GM12892 (cell line): ENCODE results near the gene CRIM1. TPM values are rescaled to one million over a fixed set of nuclear protein-coding genes. Genes with fewer than 3 reads are reported as not detected.
"Not testable (repeated sequence)": the region's sequence is repeated elsewhere in the genome, so short reads cannot be mapped to it uniquely, and the experiment has no call there.

ENCODE experiments used
- DNase-seq: peaks from one replicate; pipeline ENCODE4 v3.0.0; 2011; ENCODE audit not compliant: insufficient read length
- FAIRE-seq: peaks from 2 replicates; lab custom pipeline; 2011; peaks lifted over from hg19 to GRCh38; lab: Jason Lieb, UNC
- POLR2A ChIP-seq: IDR thresholded peaks from 2 replicates; pipeline ENCODE4 v1.6.1; 2011; ENCODE audit warnings: low read depth, low read length, control low read depth
- POLR2AphosphoS5 ChIP-seq: IDR thresholded peaks from 2 replicates; pipeline ENCODE4 v1.6.1; 2011; ENCODE audit warnings: low read depth, low read length, control low read depth
- TAF1 ChIP-seq: IDR thresholded peaks from 2 replicates; pipeline ENCODE4 v1.6.1; 2011; ENCODE audit warnings: low read depth, mild to moderate bottlenecking, control low read depth, low read length, borderline replicate concordance
- polyA plus RNA-seq: library from polyadenylated mRNA; unstranded; fragments of >200 nt; gene quantifications from one replicate; pipeline ENCODE4 v1.2.1, GENCODE V29; 2012; ENCODE audit warnings: missing spikeins, inconsistent platforms; ENCODE audit not compliant: missing spikeins

CRIM1 gene, protein sequence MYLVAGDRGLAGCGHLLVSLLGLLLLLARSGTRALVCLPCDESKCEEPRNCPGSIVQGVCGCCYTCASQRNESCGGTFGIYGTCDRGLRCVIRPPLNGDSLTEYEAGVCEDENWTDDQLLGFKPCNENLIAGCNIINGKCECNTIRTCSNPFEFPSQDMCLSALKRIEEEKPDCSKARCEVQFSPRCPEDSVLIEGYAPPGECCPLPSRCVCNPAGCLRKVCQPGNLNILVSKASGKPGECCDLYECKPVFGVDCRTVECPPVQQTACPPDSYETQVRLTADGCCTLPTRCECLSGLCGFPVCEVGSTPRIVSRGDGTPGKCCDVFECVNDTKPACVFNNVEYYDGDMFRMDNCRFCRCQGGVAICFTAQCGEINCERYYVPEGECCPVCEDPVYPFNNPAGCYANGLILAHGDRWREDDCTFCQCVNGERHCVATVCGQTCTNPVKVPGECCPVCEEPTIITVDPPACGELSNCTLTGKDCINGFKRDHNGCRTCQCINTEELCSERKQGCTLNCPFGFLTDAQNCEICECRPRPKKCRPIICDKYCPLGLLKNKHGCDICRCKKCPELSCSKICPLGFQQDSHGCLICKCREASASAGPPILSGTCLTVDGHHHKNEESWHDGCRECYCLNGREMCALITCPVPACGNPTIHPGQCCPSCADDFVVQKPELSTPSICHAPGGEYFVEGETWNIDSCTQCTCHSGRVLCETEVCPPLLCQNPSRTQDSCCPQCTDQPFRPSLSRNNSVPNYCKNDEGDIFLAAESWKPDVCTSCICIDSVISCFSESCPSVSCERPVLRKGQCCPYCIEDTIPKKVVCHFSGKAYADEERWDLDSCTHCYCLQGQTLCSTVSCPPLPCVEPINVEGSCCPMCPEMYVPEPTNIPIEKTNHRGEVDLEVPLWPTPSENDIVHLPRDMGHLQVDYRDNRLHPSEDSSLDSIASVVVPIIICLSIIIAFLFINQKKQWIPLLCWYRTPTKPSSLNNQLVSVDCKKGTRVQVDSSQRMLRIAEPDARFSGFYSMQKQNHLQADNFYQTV
- polyA plus RNA-seq: 4.2 TPM

- no peak for TF ChIP-seq TAF1
- TF ChIP-seq POLR2AphosphoS5: no peak
- no peak for TF ChIP-seq POLR2A
- FAIRE-seq: no peak
- DNase-seq: no peak
Measured at GRCh38 chr2:36355151-36355889, at the start of gene CRIM1. TSS of gene CRIM1 (plus strand) at chr2:36355778. CDS start at chr2:36356293, 515 bp downstream.

- no peak for TF ChIP-seq POLR2A
- no peak for TF ChIP-seq POLR2AphosphoS5
- no peak for TF ChIP-seq TAF1
- DNase-seq: no peak
- FAIRE-seq: no peak
Measured at GRCh38 chr2:36307441-36307840, 48.1 kb upstream of the CRIM1 start.

- DNase-seq, FAIRE-seq: not testable (repeated sequence)
Measured at GRCh38 chr2:36310444-36310843, 45.1 kb upstream of the CRIM1 start.

DNA sequence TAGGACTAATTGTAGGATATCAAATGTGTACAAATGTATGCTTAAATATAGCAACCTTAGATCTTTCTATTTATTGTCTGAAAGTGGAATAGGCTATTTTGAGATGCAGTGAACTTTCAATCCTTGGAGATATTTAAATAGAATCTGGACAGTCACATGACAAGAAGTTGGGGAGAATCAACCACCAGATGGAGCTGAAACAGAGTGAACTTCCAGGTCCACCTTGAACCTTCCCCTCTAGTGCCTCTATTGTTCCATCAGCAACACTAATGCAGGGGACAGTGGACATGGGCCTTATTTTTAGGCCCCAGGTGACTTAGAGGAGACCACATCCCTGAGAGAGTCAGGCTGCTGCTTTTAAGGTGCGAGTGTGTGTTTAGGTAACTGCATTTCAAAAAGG, 37.0 kb upstream of the CRIM1 start:
- FAIRE-seq: no peak
- DNase-seq: no peak
- TF ChIP-seq POLR2AphosphoS5 (no peak), TAF1 (no peak), POLR2A (no peak)

GRCh38 chr2:36322108-36322507, 33.5 kb upstream of the CRIM1 start:
- FAIRE-seq (no peak), DNase-seq (no peak)

DNA sequence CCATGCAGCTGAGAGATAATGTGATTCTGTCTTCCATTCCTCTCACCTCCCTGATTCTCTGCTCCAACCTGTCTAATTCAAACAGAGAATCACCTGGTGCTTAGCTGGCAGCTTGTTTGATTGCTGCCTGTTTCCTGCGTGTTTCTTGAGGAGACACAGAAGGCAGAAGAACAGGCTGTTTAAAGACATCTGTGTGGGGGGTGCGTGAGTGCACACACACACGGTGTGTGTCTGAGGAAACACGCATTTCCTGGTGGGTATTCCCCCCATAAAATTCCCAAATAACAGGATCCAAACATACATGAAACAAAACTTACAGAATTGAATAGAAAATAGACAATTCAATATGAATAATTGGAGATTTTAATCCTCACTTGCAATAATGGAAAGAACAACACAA, 29.3 kb upstream of the CRIM1 start:
- DNase-seq: no peak
- no peak for TF ChIP-seq TAF1
- no peak for TF ChIP-seq POLR2A
- TF ChIP-seq POLR2AphosphoS5: no peak
- FAIRE-seq: no peak

More at GRCh38 chr2:36322108-36322507, 33.5 kb upstream of the CRIM1 start:
- TF ChIP-seq POLR2AphosphoS5 (no peak), TAF1 (no peak), POLR2A (no peak)

- DNase-seq (no peak), FAIRE-seq (no peak)
- TF ChIP-seq POLR2AphosphoS5 (no peak), POLR2A (no peak), TAF1 (no peak)
Measured at GRCh38 chr2:36329251-36329650, 26.3 kb upstream of the CRIM1 start.

DNA sequence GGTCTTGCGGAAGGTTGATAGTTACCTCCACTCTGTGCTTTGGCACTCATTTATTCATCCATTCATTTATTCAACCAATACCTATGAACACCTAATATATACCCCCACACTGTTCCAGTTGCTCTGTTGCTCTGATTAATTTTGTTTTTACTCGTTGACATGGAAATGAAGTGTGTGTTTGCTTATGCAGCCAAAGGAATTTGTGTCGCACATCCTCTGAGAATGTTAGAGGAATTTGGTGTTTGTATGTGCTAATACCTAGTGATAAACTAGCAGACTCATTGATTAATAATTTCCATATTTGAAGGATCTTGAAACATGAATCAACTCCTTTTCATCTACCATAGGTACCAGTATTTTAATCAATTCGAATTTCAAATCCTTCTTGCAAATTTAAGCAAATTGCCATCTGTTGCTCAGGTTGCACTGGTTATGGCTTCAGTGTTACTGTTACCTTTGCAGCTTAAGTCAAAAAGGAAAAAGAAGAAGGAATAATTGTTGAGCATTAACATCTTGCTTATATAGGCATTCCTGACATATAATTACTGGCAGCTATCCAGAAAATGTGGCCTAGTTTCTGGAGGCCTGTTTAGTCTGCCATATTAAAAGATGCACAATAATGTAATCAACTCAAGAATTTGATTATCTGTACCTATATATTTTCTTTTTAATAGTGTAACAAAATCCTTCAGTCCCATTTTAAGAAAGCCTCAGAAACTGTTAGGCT, 25.7 kb upstream of the CRIM1 start:
- DNase-seq (no peak), FAIRE-seq (no peak)
- TF ChIP-seq TAF1 (no peak), POLR2AphosphoS5 (no peak), POLR2A (no peak)

- FAIRE-seq (no peak), DNase-seq (no peak)
- no peak for TF ChIP-seq TAF1
- no peak for TF ChIP-seq POLR2AphosphoS5
- no peak for TF ChIP-seq POLR2A
Measured at GRCh38 chr2:36330473-36331395, 24.8 kb upstream of the CRIM1 start.

DNA sequence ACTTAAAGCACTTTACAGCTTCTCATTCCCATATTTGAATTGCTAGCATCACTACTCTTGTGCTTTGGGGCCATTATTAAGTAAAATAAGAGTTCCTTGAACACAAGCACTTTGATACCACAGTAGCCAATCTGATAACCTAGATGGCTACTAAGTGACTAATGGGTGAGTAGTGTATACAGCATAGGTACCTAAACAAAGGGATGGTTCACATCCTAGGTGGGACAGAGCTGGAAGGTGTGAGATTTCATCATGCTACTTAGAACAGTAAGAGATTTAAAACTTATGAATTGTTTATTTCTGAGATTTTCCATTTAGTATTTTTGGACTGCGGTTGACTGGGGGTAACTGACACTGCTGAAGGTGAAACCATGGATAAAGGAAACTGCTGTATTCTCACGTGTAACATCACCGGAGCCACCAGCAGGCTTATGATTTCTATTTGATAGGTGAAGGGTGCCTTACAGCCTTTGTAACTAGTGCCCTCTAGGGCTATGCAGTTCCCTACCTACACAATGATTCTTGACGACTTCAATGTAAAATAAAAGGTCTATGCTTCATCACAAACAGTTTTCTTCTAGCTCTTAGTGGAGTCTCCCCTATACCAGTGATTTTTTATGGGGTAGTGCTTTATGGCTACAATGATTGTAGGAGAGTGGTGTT, 22.1 kb upstream of the CRIM1 start:
- DNase-seq: no peak

GRCh38 chr2:36335597-36335996, 20.0 kb upstream of the CRIM1 start:
- DNase-seq: no peak
- no peak for FAIRE-seq
- TF ChIP-seq POLR2A: no peak
- TF ChIP-seq POLR2AphosphoS5: no peak
- no peak for TF ChIP-seq TAF1

More for the DNA sequence above, 22.1 kb upstream of the CRIM1 start:
- no peak for TF ChIP-seq POLR2A
- no peak for TF ChIP-seq TAF1
- FAIRE-seq: no peak
